K562 (cell line): ENCODE measurements around the gene TBC1D16. TPM values are rescaled to one million over a fixed set of nuclear protein-coding genes. Genes with fewer than 3 reads are reported as not detected.

Experiments used
- ATAC-seq: fragments of 200-7000 bp; cut with Tn5 transposase; 3 replicates; pipeline ENCODE4 v1.9.1; 2020; ENCODE audit warnings: moderate library complexity
- BruUV-seq: library from RNA; stranded (reverse); fragments of 400-500 nt; replicated peaks from 2 replicates; lab custom pipeline; 2021; lab: Mats Ljungman, UMichigan
- CTCF ChIA-PET: fragments of 300-600 bp; formaldehyde crosslinking; extraction: SDS; loops from one replicate; lab custom pipeline; 2021; ENCODE audit warnings: low intra/inter-chr PET ratio; lab: Yijun Ruan, JAX
- POLR2A ChIA-PET: fragments of 300-600, 350-650 bp; sonication (Branson Sonifier 250); formaldehyde crosslinking; extraction: SDS; loops from one replicate; lab custom pipeline; 2021; ENCODE audit warnings: antibody characterized with exemption, inconsistent platforms; lab: Yijun Ruan, JAX
- DNase-seq, 4 experiments: peaks; one replicate each; pipeline versions ENCODE4 v3.0.0 to v3.0.0-alpha.2; 2011 to 2018; ENCODE audit warnings: low spot score in 3 of 4, mixed read lengths in 3 of 4; ENCODE audit errors: extremely low read depth in 1 of 4
- FAIRE-seq: peaks from 2 replicates; lab custom pipeline; 2011; peaks lifted over from hg19 to GRCh38; lab: Jason Lieb, UNC
- H2AFZ ChIP-seq: 2 replicates; pipeline ENCODE4 v1.6.0; 2011; ENCODE audit warnings: low read depth, low read length, control low read depth, inconsistent platforms
- H3K27ac ChIP-seq: fragments of 200-600 bp; 3 replicates; pipeline ENCODE4 v1.8.0; 2011; ENCODE audit warnings: low read depth, mild to moderate bottlenecking, control low read depth, inconsistent platforms, low read length, moderate library complexity, mixed read lengths; ENCODE audit errors: extremely low read depth
- H3K27me3 ChIP-seq, 2 experiments: fragments of 300-600 bp in 1 of 2; 2 replicates in 1 of 2; 3 replicates in 1 of 2; pipeline versions ENCODE4 v1.6.0 to v1.8.0; 2011; ENCODE audit warnings: inconsistent platforms in 2 of 2, low read length in 2 of 2, mild to moderate bottlenecking in 1 of 2, mixed read lengths in 1 of 2, moderate library complexity in 1 of 2; ENCODE audit not compliant: control insufficient read depth in 2 of 2, insufficient read depth in 2 of 2
- H3K36me3 ChIP-seq: fragments of 300-600 bp; 3 replicates; pipeline ENCODE4 v1.8.0; 2011; ENCODE audit warnings: mild to moderate bottlenecking, low read length, inconsistent platforms; ENCODE audit not compliant: control insufficient read depth, insufficient read depth
- H3K4me1 ChIP-seq, 2 experiments: fragments of 200-600 bp in 1 of 2; replicated peaks in 1 of 2; 2 replicates in 1 of 2; 3 replicates in 1 of 2; pipeline versions ENCODE4 v1.5.1 to v1.8.0; 2011; ENCODE audit warnings: inconsistent platforms in 2 of 2, low read length in 2 of 2, mild to moderate bottlenecking in 1 of 2, mixed read lengths in 1 of 2, moderate library complexity in 1 of 2; ENCODE audit not compliant: control insufficient read depth in 2 of 2, insufficient read depth in 2 of 2
- H3K4me2 ChIP-seq: 2 replicates; pipeline ENCODE4 v1.6.1; 2011; ENCODE audit warnings: low read length, control low read depth, inconsistent platforms, mixed read lengths; ENCODE audit not compliant: insufficient read depth
- H3K4me3 ChIP-seq: fragments of 200-600 bp; sonication (generic), shearing (Covaris generic); 2 replicates; pipeline ENCODE4 v1.5.1; 2016; ENCODE audit warnings: control low read depth, inconsistent platforms
- H3K79me2 ChIP-seq: fragments of 200-600 bp; 3 replicates; pipeline ENCODE4 v1.8.0; 2011; ENCODE audit warnings: low read length, inconsistent platforms; ENCODE audit not compliant: control insufficient read depth, insufficient read depth
- H3K9ac ChIP-seq, 2 experiments: 2 replicates each; pipeline versions ENCODE4 v1.6.0 to v1.6.1; 2011; ENCODE audit warnings: low read depth in 2 of 2, low read length in 2 of 2, control low read depth in 1 of 2, inconsistent platforms in 1 of 2, mild to moderate bottlenecking in 1 of 2, mixed read lengths in 1 of 2; ENCODE audit not compliant: insufficient read depth in 1 of 2
- H3K9me1 ChIP-seq: one replicate; pipeline ENCODE4 v1.6.0; 2011; ENCODE audit warnings: inconsistent platforms, mild to moderate bottlenecking, low read length, moderate library complexity; ENCODE audit not compliant: control insufficient read depth, insufficient read depth
- H3K9me3 ChIP-seq: replicated peaks from 2 replicates; pipeline ENCODE4 v1.5.1; 2011; ENCODE audit warnings: low read depth, low read length, inconsistent platforms; ENCODE audit not compliant: control insufficient read depth, insufficient read depth
- H4K20me1 ChIP-seq: replicated peaks from 2 replicates; pipeline ENCODE4 v1.6.1; 2011; ENCODE audit warnings: low read length, inconsistent platforms, mixed read lengths; ENCODE audit not compliant: control insufficient read depth, insufficient read depth
- FIP1L1 ChIP-seq: fragments of 200-400 bp; formaldehyde crosslinking; IDR thresholded peaks from 2 replicates; pipeline ENCODE4 v1.6.1; 2018; ENCODE audit warnings: mild to moderate bottlenecking, low read depth, low read length; ENCODE audit not compliant: poor library complexity, severe bottlenecking
- HINFP ChIP-seq: fragments of 450-650 bp; conservative IDR thresholded peaks from 2 replicates; pipeline ENCODE4 v1.6.1; 2016; ENCODE audit warnings: missing genetic modification characterization, low read depth, mild to moderate bottlenecking, control low read depth, missing compliant biosample characterization
- MIER1 ChIP-seq: fragments of 450-650 bp; IDR thresholded peaks from 2 replicates; pipeline ENCODE4 v1.6.1; 2016; ENCODE audit warnings: antibody characterized with exemption, mild to moderate bottlenecking, low read depth
- PTBP1 ChIP-seq: fragments of 200-400 bp; formaldehyde crosslinking; IDR thresholded peaks from 2 replicates; pipeline ENCODE4 v1.6.1; 2017; ENCODE audit warnings: low read depth, low read length
- XRCC3 ChIP-seq: fragments of 450-650 bp; IDR thresholded peaks from 2 replicates; pipeline ENCODE4 v1.6.1; 2017; ENCODE audit warnings: mild to moderate bottlenecking, moderate library complexity
- ZC3H4 ChIP-seq: sonication (generic); formaldehyde crosslinking; IDR thresholded peaks from 2 replicates; pipeline ENCODE4 v1.9.0; 2021; ENCODE audit warnings: missing genetic modification reagents, borderline replicate concordance
- ZKSCAN8 ChIP-seq: fragments of 200-800 bp; sonication (Bioruptor generic); IDR thresholded peaks from 2 replicates; pipeline ENCODE4 v1.6.1; 2016; ENCODE audit warnings: missing genetic modification characterization, missing compliant biosample characterization
- ZNF644 ChIP-seq: fragments of 200-800 bp; sonication (Bioruptor generic); IDR thresholded peaks from 2 replicates; pipeline ENCODE4 v1.6.1; 2016; ENCODE audit warnings: low read depth, missing genetic modification characterization, missing compliant biosample characterization
- WGBS: fragments of 100-300 bp; shearing (Covaris generic); methylation state at CpG from one replicate; pipeline ENCODE4 v1.1.6; 2016; ENCODE audit warnings: low coverage, mixed read lengths; ENCODE audit not compliant: insufficient coverage; ENCODE audit errors: missing lambda C conversion rate; 5-methylcytosine and 5-hydroxymethylcytosine counted together
- in situ Hi-C: fragments of 300-500 bp; cut with MboI; formaldehyde crosslinking; loops from 4 replicates; pipeline ENCODE4 v1.15.0; 2018; ENCODE audit warnings: inconsistent platforms, mixed read lengths
- intact Hi-C: fragments of 100-400 bp; cut with micrococcal nuclease; formaldehyde crosslinking; loops from 2 replicates; pipeline ENCODE4 v1.14.2; 2022
- polyA plus RNA-seq, 8 experiments: library from polyadenylated mRNA; depleted of rRNA in 4 of 8; stranded (reverse) in 5 of 8; unstranded in 3 of 8; fragments of >200 nt; fragmentation: Nextera tagmentation in 2 of 8; fragmentation: Illumina TruSeq in 1 of 8; extraction: Ambion mirVana in 2 of 8; extraction: Trizol in 1 of 8; gene quantifications; 2 replicates each; pipeline versions ENCODE4 v1.2.1 to v1.2.3, GENCODE V29; 2011 to 2014; ENCODE audit warnings: inconsistent platforms in 1 of 8, missing spikeins in 1 of 8
- total RNA-seq, 7 experiments: library from RNA; depleted of rRNA in 6 of 7; stranded (reverse); fragments of >200 nt in 6 of 7; fragmentation: Illumina TruSeq in 2 of 7; extraction: Trizol in 2 of 7; gene quantifications; 2 replicates each; pipeline versions ENCODE4 v1.2.1 to v1.2.3, GENCODE V29; 2011 to 2021; ENCODE audit warnings: low replicate concordance in 1 of 7

Gene TBC1D16
- total and polyA plus RNA-seq, 9 of the 15 experiments (the other 6 are each of a cell fraction or from before 2014, with no cell fraction given): 0.01 to 0.20 (median 0.03) TPM; not detected in 1

- no TSS peak for BruUV-seq
- H3K4me1 ChIP-seq: peaks cover 0 to 35% of the 10 kb centered on the region in 2 experiments; a peak in 2 of 5 replicates
- H3K9me1 ChIP-seq: no peaks in the 10 kb centered on the region
- no peak overlapping the region for H3K4me2 ChIP-seq
- no peak for FAIRE-seq
- ATAC-seq: no peak
- TF ChIP-seq ZC3H4 (CRISPR knock-in tag): no peak
- no peak overlapping the region for H3K9ac ChIP-seq
- no peak overlapping the region for H3K27ac ChIP-seq
- H3K4me3 ChIP-seq: no peak overlapping the region
- WGBS: 11% methylated on average over 8 of the region's 8 CpGs
- in situ Hi-C loops: no loop called here
- DNase-seq: no peak
- H4K20me1 ChIP-seq: peaks cover 16% of the 10 kb centered on the region; the same call in 1 of the 2 replicates
- intact Hi-C loops: no loop called here
- H3K9me3 ChIP-seq: no peaks in the 10 kb centered on the region
- no peaks in the 10 kb centered on the region for H3K36me3 ChIP-seq
- H3K79me2 ChIP-seq: no peaks in the 10 kb centered on the region
- ChIA-PET CTCF (no interaction called here), POLR2A (interaction anchor here (0.6 kb wide), 2 partner anchors 38 to 118 kb away, joined by 3 read pairs; no protein-coding TSS in a partner anchor)
- H2AFZ ChIP-seq: no peak overlapping the region
- H3K27me3 ChIP-seq: peaks cover 70 to 87% of the 10 kb centered on the region in 2 experiments
These were observed 82.8 kb downstream of the TBC1D16 start for GRCh38 chr17:79952901-79953300.

GRCh38 chr17:79952265-79952877 lies 83.3 kb downstream of the TBC1D16 start:
- H3K4me2 ChIP-seq: no peak overlapping the region
- no TSS peak for BruUV-seq
- H3K79me2 ChIP-seq: no peaks in the 10 kb centered on the region
- no peak for DNase-seq
- intact Hi-C loops (no loop called here), in situ Hi-C loops (no loop called here)
- no peak overlapping the region for H3K27ac ChIP-seq
- H3K9ac ChIP-seq: 0 out of 4 replicates have a peak overlapping the region, but pooled peaks of 1 of the 2 experiments have one; percentile 16
- WGBS: 6% methylated on average over 30 of the region's 36 CpGs
- no peaks in the 10 kb centered on the region for H3K9me3 ChIP-seq
- peaks cover 20% of the 10 kb centered on the region for H4K20me1 ChIP-seq
- ATAC-seq: no peak
- no peaks in the 10 kb centered on the region for H3K9me1 ChIP-seq
- no peak for FAIRE-seq
- H3K27me3 ChIP-seq: peaks cover 74 to 91% of the 10 kb centered on the region in 2 experiments
- no peaks in the 10 kb centered on the region for H3K36me3 ChIP-seq
- H2AFZ ChIP-seq: no peak overlapping the region
- peaks cover 0 to 39% of the 10 kb centered on the region in 2 experiments; a peak in 2 of 5 replicates for H3K4me1 ChIP-seq
- ChIA-PET CTCF (no interaction called here), POLR2A (interaction anchor here (0.6 kb wide), 1 partner anchor 117 kb away, joined by 3 read pairs; no protein-coding TSS in a partner anchor)
- H3K4me3 ChIP-seq: no peak overlapping the region
- TF ChIP-seq HINFP (tag) (no peak), ZKSCAN8 (CRISPR knock-in tag) (no peak), XRCC3 (no peak), PTBP1 (no peak), MIER1 (no peak), ZNF644 (tag) (no peak), FIP1L1 (no peak)
